ENCODE results near the gene MFNG. TPM values are rescaled to one million over a fixed set of nuclear protein-coding genes. Genes with fewer than 3 reads are reported as not detected.
A peak's percentile ranks its signal among the peaks of the same experiment; 100 is the strongest.

Gene MFNG
- total RNA-seq, 1 experiment from 2014 or later = 4.5 TPM

DNA sequence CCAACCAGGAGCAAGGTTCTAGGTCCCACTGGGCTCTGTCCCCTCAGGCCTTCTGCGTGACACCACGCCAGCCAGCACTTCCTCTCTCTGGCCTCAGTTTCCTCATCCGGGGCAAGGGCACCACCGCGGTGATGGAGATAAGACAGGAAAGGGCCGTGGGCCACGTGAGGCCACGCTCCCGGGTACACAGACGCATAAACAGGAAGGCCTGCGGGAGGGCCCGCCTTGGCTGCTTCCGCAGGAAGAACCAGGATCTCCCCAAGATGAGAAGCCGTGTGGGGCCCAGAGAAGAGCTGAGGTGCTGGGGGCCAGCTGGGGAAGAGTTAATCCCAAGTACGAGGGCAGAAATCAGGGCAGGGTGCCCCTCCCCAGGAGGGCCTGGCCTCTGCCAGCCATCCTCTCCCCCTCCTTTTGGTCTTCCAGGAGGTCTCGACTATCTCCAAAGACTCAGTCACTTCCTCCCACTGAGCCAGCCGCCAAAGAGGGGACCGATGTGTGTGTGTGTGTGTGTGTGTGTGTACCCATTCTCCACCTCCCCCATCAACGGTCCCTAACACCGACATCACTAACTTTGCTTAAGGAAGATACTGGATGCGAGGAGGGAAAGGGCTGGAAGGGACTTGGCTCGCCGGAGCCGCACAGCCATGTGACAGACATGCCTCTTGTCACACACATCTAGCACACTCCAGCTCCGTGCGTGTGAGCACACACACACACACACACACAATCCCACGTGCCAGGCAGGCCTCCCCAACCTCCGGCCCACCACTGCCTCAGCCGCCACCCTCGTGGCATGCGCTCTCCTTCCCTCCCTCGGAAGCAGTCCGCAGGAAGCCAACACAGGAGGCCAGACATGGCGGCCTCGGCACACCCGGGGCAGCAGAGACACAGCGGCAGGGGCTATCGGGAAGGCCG lies 1.4 kb downstream of the MFNG start (continued):
- TF ChIP-seq, protein P1, sequence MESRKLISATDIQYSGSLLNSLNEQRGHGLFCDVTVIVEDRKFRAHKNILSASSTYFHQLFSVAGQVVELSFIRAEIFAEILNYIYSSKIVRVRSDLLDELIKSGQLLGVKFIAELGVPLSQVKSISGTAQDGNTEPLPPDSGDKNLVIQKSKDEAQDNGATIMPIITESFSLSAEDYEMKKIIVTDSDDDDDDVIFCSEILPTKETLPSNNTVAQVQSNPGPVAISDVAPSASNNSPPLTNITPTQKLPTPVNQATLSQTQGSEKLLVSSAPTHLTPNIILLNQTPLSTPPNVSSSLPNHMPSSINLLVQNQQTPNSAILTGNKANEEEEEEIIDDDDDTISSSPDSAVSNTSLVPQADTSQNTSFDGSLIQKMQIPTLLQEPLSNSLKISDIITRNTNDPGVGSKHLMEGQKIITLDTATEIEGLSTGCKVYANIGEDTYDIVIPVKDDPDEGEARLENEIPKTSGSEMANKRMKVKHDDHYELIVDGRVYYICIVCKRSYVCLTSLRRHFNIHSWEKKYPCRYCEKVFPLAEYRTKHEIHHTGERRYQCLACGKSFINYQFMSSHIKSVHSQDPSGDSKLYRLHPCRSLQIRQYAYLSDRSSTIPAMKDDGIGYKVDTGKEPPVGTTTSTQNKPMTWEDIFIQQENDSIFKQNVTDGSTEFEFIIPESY (IDR thresholded peaks at IDR 0.05; ENCODE audit: extremely low read depth, insufficient replicate concordance, low read length) = no peak
- TF ChIP-seq, protein P2, sequence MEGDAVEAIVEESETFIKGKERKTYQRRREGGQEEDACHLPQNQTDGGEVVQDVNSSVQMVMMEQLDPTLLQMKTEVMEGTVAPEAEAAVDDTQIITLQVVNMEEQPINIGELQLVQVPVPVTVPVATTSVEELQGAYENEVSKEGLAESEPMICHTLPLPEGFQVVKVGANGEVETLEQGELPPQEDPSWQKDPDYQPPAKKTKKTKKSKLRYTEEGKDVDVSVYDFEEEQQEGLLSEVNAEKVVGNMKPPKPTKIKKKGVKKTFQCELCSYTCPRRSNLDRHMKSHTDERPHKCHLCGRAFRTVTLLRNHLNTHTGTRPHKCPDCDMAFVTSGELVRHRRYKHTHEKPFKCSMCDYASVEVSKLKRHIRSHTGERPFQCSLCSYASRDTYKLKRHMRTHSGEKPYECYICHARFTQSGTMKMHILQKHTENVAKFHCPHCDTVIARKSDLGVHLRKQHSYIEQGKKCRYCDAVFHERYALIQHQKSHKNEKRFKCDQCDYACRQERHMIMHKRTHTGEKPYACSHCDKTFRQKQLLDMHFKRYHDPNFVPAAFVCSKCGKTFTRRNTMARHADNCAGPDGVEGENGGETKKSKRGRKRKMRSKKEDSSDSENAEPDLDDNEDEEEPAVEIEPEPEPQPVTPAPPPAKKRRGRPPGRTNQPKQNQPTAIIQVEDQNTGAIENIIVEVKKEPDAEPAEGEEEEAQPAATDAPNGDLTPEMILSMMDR (IDR thresholded peaks at IDR 0.05 in 2 of 3, conservative IDR thresholded peaks at IDR 0.05 in 1 of 3; ENCODE audit: borderline replicate concordance in 1 of 3, insufficient read depth in 1 of 3, low read depth in 2 of 3, low read length in 2 of 3) = no peak
- TF ChIP-seq ZFX (IDR thresholded peaks at IDR 0.05) = no peak
- TF ChIP-seq, protein P3, sequence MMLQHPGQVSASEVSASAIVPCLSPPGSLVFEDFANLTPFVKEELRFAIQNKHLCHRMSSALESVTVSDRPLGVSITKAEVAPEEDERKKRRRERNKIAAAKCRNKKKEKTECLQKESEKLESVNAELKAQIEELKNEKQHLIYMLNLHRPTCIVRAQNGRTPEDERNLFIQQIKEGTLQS (IDR thresholded peaks at IDR 0.05) = no peak

DNA sequence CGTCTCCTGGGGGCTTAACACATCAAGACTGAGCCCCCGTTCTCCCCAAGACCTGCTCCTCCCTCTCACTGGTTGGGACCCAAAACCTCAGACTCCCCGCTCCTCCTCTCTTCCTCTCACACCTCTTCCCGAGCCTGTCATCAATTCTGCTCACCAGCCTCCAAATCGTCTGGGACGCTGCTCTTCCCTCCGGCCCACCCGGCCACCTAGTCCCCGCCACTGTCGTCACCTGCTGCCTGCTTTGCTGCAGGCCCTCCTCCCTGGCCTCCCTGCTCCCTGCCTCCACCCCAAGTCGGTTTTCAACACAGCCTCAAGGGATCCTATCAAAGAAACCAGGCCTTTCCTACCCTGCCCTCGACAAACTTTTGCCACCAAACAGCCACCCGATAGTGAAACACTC lies 3.1 kb downstream of the MFNG start:
- TF ChIP-seq EZH2 (IDR thresholded peaks at IDR 0.05) = no peak
- RAD21 ChIA-PET (ENCODE audit: low non-redundant PET in 1 of 2, low total read pairs in 2 of 2, uncharacterized antibody in 2 of 2, unreplicated experiment in 2 of 2) = no interaction called here
- ATAC-seq = no peak
- no peak overlapping the region for H3K9ac ChIP-seq (ENCODE audit: low read length)
- H3K27me3 ChIP-seq (ENCODE audit: insufficient read depth, low read length) = no peaks in the 10 kb centered on the region
- no peaks in the 10 kb centered on the region for H3K36me3 ChIP-seq (ENCODE audit: control insufficient read depth in 1 of 2, insufficient read depth in 2 of 2, low read length in 2 of 2)
- no peaks in the 10 kb centered on the region for H3K79me2 ChIP-seq (ENCODE audit: insufficient read depth, low read length)
- peaks cover 19 to 35% of the 10 kb centered on the region in 2 experiments for H3K4me1 ChIP-seq (ENCODE audit: control insufficient read depth in 1 of 2, insufficient read depth in 2 of 2, low read length in 2 of 2)
- no peak overlapping the region for H2AFZ ChIP-seq (ENCODE audit: low read depth, low read length, poor library complexity, severe bottlenecking)
- no peak overlapping the region for H3K4me3 ChIP-seq (replicated peaks in 1 of 2; ENCODE audit: low read depth in 1 of 2, low read length in 2 of 2)
- CTCF ChIA-PET = interaction anchor here (2.6 kb wide), 1 partner anchor 11 kb away, joined by 7 read pairs; no protein-coding TSS in a partner anchor
- H3K9me2 ChIP-seq (ENCODE audit: insufficient read depth) = no peaks in the 10 kb centered on the region
- POLR2A ChIA-PET = no interaction called here
- H4K20me1 ChIP-seq (ENCODE audit: insufficient read depth) = no peaks in the 10 kb centered on the region
- no peaks in the 10 kb centered on the region for H3K9me3 ChIP-seq (ENCODE audit: control insufficient read depth in 1 of 2, insufficient read depth in 1 of 2, low read depth in 1 of 2, low read length in 2 of 2)
- no peak overlapping the region for H3K27ac ChIP-seq (ENCODE audit: low read depth, low read length)
- intact Hi-C loops (cut with micrococcal nuclease) = no loop called here
- peak overlapping the region; percentile 47 for H3K4me2 ChIP-seq (ENCODE audit: low read length)
- no TSS peak for BruUV-seq (replicated peaks)
- no peak for DNase-seq (ENCODE audit: low read depth, low spot score)

All from HCT116 (cell line).